Spleen (tissue), 11 donors: Measurements from ENCODE around the gene FGF22. TPM values are rescaled to one million over a fixed set of nuclear protein-coding genes. Genes with fewer than 3 reads are reported as not detected.

ENCODE experiments used
- DNase-seq: peaks from one replicate; pipeline ENCODE4 v3.0.0-alpha.2; 2020
- H3K27ac ChIP-seq, 8 donors: fragments of 200-600 bp; sonication (generic) in 7 of 8; 1 replicate in 4 of 8; 2 replicates in 4 of 8; pipeline versions ENCODE4 v1.5.0 to v1.8.0; 2016 to 2021; ENCODE audit warnings: inconsistent platforms in 4 of 8, mild to moderate bottlenecking in 4 of 8, moderate library complexity in 1 of 8
- H3K27me3 ChIP-seq, 7 donors: fragments of 200-600 bp; sonication (generic) in 6 of 7; replicated peaks in 1 of 7; 1 replicate in 4 of 7; 2 replicates in 3 of 7; pipeline versions ENCODE4 v1.5.0 to v1.8.0; 2016 to 2021; ENCODE audit warnings: inconsistent platforms in 3 of 7, mild to moderate bottlenecking in 1 of 7
- H3K36me3 ChIP-seq, 6 donors: fragments of 200-600 bp; sonication (generic) in 5 of 6; 1 replicate in 4 of 6; 2 replicates in 2 of 6; pipeline versions ENCODE4 v1.5.0 to v1.8.0; 2016 to 2021; ENCODE audit warnings: inconsistent platforms in 2 of 6
- H3K4me1 ChIP-seq, 6 donors: fragments of 200-600 bp; sonication (generic) in 5 of 6; 1 replicate in 3 of 6; 2 replicates in 3 of 6; pipeline versions ENCODE4 v1.5.0 to v1.8.0; 2016 to 2021; ENCODE audit warnings: inconsistent platforms in 3 of 6
- H3K4me3 ChIP-seq, 8 donors: fragments of 200-600 bp; sonication (generic) in 7 of 8; 1 replicate in 4 of 8; 2 replicates in 4 of 8; pipeline versions ENCODE4 v1.5.0 to v1.8.0; 2016 to 2021; ENCODE audit warnings: inconsistent platforms in 4 of 8, mild to moderate bottlenecking in 4 of 8, moderate library complexity in 2 of 8
- H3K9me3 ChIP-seq, 8 donors: fragments of 200-600 bp; sonication (generic) in 7 of 8; 1 replicate in 4 of 8; 2 replicates in 4 of 8; pipeline versions ENCODE4 v1.5.0 to v1.8.0; 2016 to 2021; ENCODE audit warnings: inconsistent platforms in 4 of 8
- CTCF ChIP-seq, 11 experiments: fragments of 200-600 bp in 7 of 11; fragments of 450-650 bp in 4 of 11; sonication (generic) in 4 of 11; IDR thresholded peaks in 8 of 11; conservative IDR thresholded peaks in 3 of 11; 1 replicate in 7 of 11; 2 replicates in 4 of 11; pipeline versions ENCODE4 v1.4.0 to v1.8.0; 2016 to 2021; ENCODE audit warnings: antibody characterized with exemption in 11 of 11, inconsistent platforms in 4 of 11, mild to moderate bottlenecking in 1 of 11
- POLR2A ChIP-seq, 3 donors: fragments of 450-650 bp; IDR thresholded peaks; one replicate each; pipeline ENCODE4 v1.5.1; 2017; ENCODE audit warnings: antibody characterized with exemption in 3 of 3, mild to moderate bottlenecking in 1 of 3
- POLR2AphosphoS5 ChIP-seq, 3 donors: sonication (generic); formaldehyde crosslinking; IDR thresholded peaks; one replicate each; pipeline ENCODE4 v1.5.1; 2017; ENCODE audit warnings: antibody characterized with exemption in 3 of 3
- WGBS, 5 donors: extraction: QIAGEN DNeasy Blood & Tissue Kit in 3 of 5; methylation state at CpG; one replicate each; pipeline versions ENCODE4 v1.1.5 to v1.1.7; 2013 to 2018; 5-methylcytosine and 5-hydroxymethylcytosine counted together
- intact Hi-C: fragments of 100-400 bp; cut with DNase I; formaldehyde crosslinking; loops from one replicate; pipeline ENCODE4 v1.15.0; 2023; ENCODE audit warnings: low total_unique reads
- polyA plus RNA-seq, 3 donors: library from polyadenylated mRNA; stranded (reverse); fragments of 200-250 nt; gene quantifications; one replicate each; pipeline ENCODE4 v1.2.1, GENCODE V29; 2013
- total RNA-seq, 7 donors: library from RNA; depleted of rRNA in 3 of 7; stranded (reverse); fragments of >200 nt in 3 of 7; fragmentation: NEBNext Ultra II Directional in 4 of 7; extraction: Animal tissue kit (Norgen Biotek cat#: 25700) in 4 of 7; gene quantifications; one replicate each; pipeline versions ENCODE4 v1.1.0 to v1.2.1, GENCODE V29; 2016 to 2021
- donor health status: healthy with polysubstance abuse.
- donor health status: DM: no; HTN: no; CAD: no; lungs with moderate emphysema.
- donor health status: DM: no; HTN: no; CAD: no.
- donor health status: Bipolar disorder and iron deficiency.
- donor health status: healthy.
- donor health status: DM: no; HTN: no; CAD: no.
- donor health status: DM: yes; HTN: yes; CAD: no.

Gene FGF22
- total and polyA plus RNA-seq, 10 donors: 0.10 to 0.61 (median 0.23) TPM; not detected in 6

DNA sequence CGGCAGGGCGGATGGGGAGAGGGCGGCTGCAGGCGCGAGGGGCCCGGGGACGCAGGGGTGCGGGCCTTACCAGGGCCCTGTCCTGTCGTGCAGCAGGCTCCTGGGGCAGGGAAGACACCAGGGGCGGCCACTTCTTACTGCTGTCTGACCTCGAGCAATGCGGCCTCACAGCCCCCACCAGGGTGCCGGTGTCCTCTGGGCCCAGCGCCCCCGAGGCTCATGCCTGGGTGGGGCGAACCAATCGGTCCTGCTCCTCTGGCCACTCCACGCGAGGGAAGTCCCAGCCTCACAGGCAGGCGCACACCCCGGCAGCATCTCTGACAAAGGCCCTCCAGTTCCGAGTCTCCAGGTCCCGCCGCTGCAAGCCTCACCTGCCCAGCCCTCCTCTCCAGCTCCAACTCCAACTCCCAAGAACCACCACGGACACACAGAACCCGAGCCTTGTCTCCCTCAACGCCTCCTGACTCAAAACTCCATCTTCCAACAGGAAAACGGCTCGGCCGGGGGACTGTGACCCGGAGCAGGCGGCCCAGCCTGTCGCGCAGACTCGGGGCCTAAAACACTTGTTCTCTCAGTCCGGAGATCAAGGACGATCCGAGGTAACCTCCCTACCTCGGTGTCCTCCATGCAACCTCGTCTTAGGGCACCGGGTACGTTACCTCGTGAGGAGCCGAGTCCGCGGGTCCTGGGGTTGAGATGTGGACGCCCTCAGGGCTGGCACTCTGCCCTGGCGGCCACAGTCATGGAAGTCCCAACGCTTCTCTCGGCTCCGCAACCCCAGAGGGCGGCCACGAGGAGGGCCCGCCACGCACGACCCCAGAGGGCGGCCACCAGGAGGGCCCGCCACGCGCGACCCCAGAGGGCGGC, 6.5 kb downstream of the FGF22 start:
- intact Hi-C loops: no loop called here
- no peak for TF ChIP-seq CTCF (IDR thresholded peaks at IDR 0.05 in 8 of 11, conservative IDR thresholded peaks at IDR 0.05 in 3 of 11)
- no peak for TF ChIP-seq POLR2A (IDR thresholded peaks at IDR 0.05)
- TF ChIP-seq POLR2AphosphoS5 (IDR thresholded peaks at IDR 0.05): peak; percentile 2 to 58 (median 20)
- Histone ChIP-seq H3K4me1 (peaks cover 0 to 4% (median 0%) of the 10 kb centered on the region in 6 donors), H3K4me3 (no peak overlapping the region), H3K36me3 (peaks cover 0 to 82% (median 62%) of the 10 kb centered on the region in 6 donors), H3K27me3 (no peaks in the 10 kb centered on the region), H3K27ac (no peak overlapping the region), H3K9me3 (no peaks in the 10 kb centered on the region)
- 92 to 97% (median 94%) methylated on average over 53 to 62 of the region's 62 CpGs for WGBS, 5 donors
- peak; percentile 74 for DNase-seq

- H3K36me3 ChIP-seq: peaks cover 0 to 90% (median 70%) of the 10 kb centered on the region in 6 donors
- no peak overlapping the region for H3K27ac ChIP-seq
- no peak overlapping the region for H3K4me3 ChIP-seq
- H3K27me3 ChIP-seq: no peaks in the 10 kb centered on the region
- H3K9me3 ChIP-seq: no peaks in the 10 kb centered on the region
- intact Hi-C loops: no loop called here
- peaks cover 0 to 4% (median 1%) of the 10 kb centered on the region in 6 donors for H3K4me1 ChIP-seq
- TF ChIP-seq POLR2AphosphoS5 (IDR thresholded peaks at IDR 0.05): peak in 2 of 3 donors; percentile 14 to 62
- TF ChIP-seq CTCF (IDR thresholded peaks at IDR 0.05 in 8 of 11, conservative IDR thresholded peaks at IDR 0.05 in 3 of 11): no peak
- DNase-seq: peak; percentile 72
- 91 to 97% (median 93%) methylated on average over 35 to 48 of the region's 48 CpGs for WGBS, 5 donors
Observed at GRCh38 chr19:646779-647565, 7.3 kb downstream of the FGF22 start.

GRCh38 chr19:647566-648284, 8.0 kb downstream of the FGF22 start:
- Histone ChIP-seq H3K27me3 (no peaks in the 10 kb centered on the region), H3K36me3 (peaks cover 0 to 98% (median 78%) of the 10 kb centered on the region in 6 donors), H3K4me3 (no peak overlapping the region), H3K4me1 (peaks cover 0 to 12% (median 3%) of the 10 kb centered on the region in 6 donors), H3K27ac (peak overlapping the region in 1 of 8 donors; percentile 4), H3K9me3 (no peaks in the 10 kb centered on the region)
- TF ChIP-seq POLR2AphosphoS5 (IDR thresholded peaks at IDR 0.05) (peak in 1 of 3 donors; percentile 27), POLR2A (IDR thresholded peaks at IDR 0.05) (no peak)
- DNase-seq: peak; percentile 70
- intact Hi-C loops: no loop called here
- 82 to 94% (median 93%) methylated on average over 49 to 52 of the region's 52 CpGs for WGBS, 5 donors

DNA sequence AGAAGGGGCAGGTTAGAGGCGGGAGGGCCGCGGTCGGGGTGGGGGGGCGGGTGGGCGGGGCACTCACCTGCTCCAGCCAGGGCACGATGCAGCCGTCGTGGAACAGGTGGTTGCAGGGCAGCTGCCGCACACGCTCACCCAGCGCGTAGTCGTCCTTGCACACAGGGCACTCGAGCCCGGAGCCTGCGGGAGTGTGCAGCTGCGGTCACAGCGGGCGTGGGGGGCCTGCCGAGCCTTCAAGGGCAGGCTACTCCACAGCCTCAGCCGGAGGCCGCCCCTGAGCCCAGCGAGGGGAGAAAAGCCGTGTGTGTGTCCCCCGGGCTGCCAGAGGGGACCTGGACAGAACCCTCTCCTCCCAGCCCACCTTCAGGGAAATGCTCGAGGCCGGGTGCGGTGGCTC, 8.6 kb downstream of the FGF22 start:
- Histone ChIP-seq H3K9me3 (no peaks in the 10 kb centered on the region), H3K27me3 (no peaks in the 10 kb centered on the region), H3K27ac (peak overlapping the region in 1 of 8 donors; percentile 4), H3K4me3 (no peak overlapping the region), H3K36me3 (peaks cover 0 to 100% (median 84%) of the 10 kb centered on the region in 6 donors), H3K4me1 (peaks cover 0 to 18% (median 6%) of the 10 kb centered on the region in 6 donors)
- WGBS, 5 donors: 88 to 94% (median 93%) methylated on average over 23 to 29 of the region's 29 CpGs
- TF ChIP-seq POLR2AphosphoS5 (IDR thresholded peaks at IDR 0.05) (peak in 1 of 3 donors; percentile 27), POLR2A (IDR thresholded peaks at IDR 0.05) (no peak)
- peak; percentile 67 for DNase-seq
- intact Hi-C loops: no loop called here
